NAMALWA (cell line): ENCODE measurements around the gene MANSC4.
"Not testable (repeated sequence)": the region's sequence is repeated elsewhere in the genome, so short reads cannot be mapped to it uniquely, and the experiment has no call there.

Source experiments
- DNase-seq: peaks from one replicate; pipeline ENCODE4 v3.0.0-alpha.2; 2015; ENCODE audit warnings: low spot score

The MANSC4 gene

GRCh38 chr12:27751386-27752047 is 28.5 kb downstream of the MANSC4 start:
- no peak for DNase-seq

GRCh38 chr12:27747111-27747820 is 32.8 kb downstream of the MANSC4 start:
- no peak for DNase-seq

- not testable (repeated sequence) for DNase-seq
These were observed 34.3 kb downstream of the MANSC4 start for GRCh38 chr12:27745734-27746133.

- DNase-seq = no peak
These were observed 36.4 kb downstream of the MANSC4 start for GRCh38 chr12:27743601-27744000.

GRCh38 chr12:27734321-27734720 is 45.7 kb downstream of the MANSC4 start:
- DNase-seq = not testable (repeated sequence)

GRCh38 chr12:27733791-27734190 is 46.2 kb downstream of the MANSC4 start:
- DNase-seq = no peak

GRCh38 chr12:27733052-27733656 is 46.9 kb downstream of the MANSC4 start:
- peak; percentile 67 for DNase-seq

- peak; percentile 64 for DNase-seq
These were observed 47.8 kb downstream of the MANSC4 start for GRCh38 chr12:27732281-27732680.

GRCh38 chr12:27730097-27730588 is 49.9 kb downstream of the MANSC4 start:
- no peak for DNase-seq

GRCh38 chr12:27723212-27723611 is 56.8 kb downstream of the MANSC4 start:
- no peak for DNase-seq
